Activated CD8-positive, alpha-beta memory T cell treated with anti-CD3 and anti-CD28 coated beads, Interleukin-2, amount 50 U/mL, for 4 hours (primary cell): ENCODE data around the gene RBMS1.

Source experiments
- DNase-seq: peaks from one replicate; pipeline ENCODE4 v3.0.0-alpha.2; 2020

The RBMS1 gene

DNA sequence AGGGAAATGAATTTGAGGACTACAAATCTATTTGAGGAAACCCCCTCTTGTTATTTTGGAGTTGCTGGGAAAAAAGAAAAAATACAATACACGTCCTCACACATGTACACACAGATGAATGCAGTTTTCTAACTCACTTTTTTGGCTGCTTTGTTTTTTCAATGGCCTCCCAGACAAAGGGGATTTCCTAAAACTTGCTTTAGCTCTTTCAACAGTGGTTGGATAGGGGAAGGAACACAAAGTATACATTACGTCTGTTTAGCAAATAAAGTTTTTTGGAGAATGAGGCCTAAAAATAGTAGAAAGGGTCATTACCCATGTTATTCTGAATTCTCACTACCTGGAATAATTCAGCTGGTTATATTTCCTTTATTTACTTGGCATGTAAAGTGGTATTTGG is 168.2 kb downstream of the RBMS1 start:
- no peak for DNase-seq

DNA sequence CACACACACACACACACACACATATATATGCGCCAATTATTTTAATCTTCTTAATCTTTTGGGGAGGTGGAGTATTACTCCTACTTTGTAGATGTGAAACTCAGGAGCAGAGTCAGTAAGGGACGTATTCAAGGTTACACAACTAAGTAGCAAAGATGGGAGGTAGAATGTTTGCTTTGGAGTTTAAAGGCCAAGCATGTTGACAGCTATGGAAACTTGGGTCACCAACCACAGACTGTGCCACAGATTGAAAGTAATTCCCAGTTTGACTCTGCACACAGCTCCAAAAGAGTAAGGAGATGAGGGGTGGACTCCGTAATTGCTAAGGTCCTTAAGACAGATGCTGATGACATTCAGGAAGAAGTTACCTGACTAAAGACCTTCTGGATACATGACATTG is 168.7 kb downstream of the RBMS1 start:
- DNase-seq, result no peak

DNA sequence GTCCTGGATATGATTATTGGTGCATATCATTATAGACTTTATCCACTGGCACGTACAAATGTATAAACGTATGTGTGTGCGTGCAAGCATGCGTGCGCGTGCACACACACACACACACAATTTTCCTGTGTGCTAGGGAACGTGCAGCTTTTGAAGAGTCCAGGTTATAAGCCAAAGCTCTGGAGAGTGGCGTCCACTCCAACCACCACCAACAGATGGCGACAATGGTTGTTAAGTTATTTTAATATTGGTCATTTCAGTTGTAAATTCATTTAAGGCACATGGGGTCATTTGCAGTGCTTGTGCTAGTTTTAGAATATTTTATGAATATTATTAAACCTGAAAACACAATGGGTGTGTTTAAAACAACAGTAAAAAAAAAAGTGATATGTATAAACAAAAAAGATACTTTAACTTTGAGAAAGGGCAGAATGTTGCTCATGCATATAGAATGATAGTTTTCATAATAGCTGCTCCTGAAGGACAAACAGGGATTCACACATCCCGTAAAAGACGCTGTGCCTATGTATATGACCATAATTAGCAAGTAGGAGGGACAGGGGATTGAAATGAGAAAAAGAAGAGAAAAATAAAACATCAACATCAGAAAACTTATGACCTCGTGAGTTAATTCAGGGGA is 169.3 kb downstream of the RBMS1 start:
- peak; percentile 41 for DNase-seq

DNA sequence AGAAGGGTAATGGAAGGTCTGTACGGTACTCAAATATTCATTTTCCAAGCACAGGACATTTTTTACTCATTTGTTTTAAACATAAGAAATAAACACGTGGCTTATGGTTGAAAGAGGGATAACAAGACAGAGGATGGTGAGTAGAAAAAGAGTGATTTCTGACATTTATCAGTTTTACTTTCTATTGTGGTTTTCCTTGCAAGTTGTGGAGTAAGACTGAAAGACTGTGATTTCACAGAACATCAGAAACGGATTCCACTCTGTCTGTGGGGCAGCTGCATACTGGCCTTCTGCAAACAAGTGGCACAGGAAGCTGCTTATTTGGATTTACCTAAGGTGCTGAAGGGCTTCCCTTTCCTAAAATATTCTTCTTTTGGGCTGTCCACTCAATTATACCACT is 171.3 kb downstream of the RBMS1 start:
- DNase-seq, result no peak

DNA sequence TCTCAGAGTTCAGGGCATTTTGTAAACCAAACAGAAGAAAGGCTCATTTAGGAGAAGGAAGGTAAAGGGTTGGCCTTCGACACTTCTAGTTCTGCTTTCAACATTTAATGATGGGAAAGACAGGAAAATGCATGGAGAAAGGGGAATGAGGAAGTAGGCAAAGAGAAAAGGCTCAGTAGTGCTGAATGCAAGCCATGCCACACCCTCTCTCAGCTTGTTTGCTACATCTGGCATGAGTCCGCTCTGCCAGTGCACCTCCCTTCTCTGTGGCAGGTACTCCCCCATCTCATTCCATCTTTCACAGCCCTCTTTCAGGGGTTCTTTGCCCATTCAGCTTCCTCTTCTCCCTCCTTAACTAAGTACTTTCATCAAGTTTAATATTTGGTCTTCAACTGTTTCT is 172.6 kb downstream of the RBMS1 start:
- no peak for DNase-seq

DNA sequence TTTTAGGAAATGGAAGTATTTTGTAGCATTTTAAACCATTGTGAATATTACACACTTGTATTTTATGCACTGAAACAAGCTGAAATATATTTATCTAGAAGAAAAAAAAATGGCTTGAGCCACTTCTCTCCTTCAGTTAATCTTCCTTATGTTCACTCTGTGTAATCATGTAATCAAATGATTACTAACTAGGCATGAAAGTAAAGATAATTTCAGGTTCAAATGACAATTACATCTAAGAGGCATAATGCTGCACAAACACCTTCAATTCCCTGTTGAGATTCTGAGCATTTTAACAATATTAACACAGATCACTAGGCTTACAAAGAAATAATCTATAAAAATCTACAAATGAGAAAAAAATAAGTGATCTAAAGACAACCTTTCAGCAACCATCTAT is 173.9 kb downstream of the RBMS1 start:
- DNase-seq, result no peak

DNA sequence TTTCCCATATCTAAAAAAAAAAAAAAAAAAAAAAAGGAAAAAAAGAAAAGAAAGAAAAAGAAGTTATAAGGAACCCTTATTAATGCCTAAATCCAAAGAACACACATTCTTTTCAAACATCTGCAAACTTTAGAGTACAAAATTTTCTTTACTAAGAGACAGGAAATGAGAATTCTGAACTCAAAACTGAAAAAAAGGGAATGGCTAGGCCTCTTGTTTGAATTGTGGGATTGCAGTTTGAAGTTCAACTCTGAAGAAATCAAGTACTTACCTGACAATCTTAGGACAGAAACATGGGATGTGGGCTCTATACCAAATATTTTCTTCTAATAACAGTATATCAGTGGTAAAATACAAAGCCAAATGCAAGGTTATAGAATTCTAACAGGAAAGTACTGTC is 175.4 kb downstream of the RBMS1 start:
- no peak for DNase-seq

DNA sequence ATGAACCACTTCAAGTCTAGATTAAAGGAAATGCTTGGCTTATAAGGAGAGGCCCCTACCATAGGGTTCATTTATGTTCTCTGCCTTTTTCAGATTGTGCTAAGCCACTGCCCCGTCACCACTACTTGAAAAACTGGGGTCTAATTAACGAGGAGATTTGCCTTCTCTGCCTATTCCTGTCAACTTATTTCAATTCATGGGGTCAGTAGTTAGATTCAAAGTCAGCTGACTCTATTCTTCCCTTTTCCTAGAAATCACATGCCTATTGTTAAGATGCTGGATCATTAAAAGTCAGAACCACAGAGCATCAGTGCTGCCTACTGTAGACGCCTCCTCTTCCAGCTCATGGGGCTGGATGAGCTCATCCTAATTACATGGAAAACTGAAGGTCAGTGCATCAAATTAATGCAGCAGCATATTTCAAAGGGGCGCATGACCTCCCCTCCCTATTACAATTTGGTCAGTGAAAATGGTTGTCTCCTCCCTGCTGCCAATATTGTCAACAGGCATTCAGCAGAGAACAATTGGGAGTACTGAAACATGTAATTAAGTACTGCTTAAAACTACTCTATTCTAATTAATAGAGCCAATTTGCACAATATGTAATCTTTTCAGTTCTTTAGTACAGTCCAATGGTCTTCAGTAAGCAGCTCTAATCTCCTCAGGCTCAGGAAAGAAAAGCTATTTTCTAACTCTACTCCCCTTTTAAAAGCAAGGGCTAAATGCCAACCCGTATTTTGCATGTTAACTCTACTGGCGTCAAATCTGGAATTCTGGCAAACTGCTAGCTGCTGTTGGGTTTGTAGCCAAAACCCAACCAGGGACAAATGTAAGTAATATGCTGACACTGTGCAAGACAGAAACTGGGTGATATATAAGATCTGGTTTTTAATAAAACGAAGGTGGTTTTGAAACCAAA is 176.2 kb downstream of the RBMS1 start:
- no peak for DNase-seq

DNA sequence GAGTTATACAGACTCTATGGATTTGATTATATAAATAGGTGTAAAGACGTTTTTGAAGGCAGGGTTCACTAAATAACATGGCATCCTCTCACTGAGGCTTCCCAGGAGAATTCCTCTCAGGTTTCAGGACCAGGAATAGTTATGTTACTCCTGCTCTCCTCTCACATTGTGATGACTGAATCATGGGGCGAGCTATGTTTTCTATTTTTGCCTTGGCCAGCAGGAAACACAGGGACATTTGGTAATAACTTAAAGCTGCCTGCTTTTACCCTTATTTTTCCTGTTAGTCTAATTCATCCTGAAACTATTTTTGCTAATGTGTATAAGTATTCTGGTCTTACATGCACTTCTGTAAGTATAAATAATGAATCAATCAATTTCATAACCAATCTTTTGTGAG is 178.3 kb downstream of the RBMS1 start:
- DNase-seq, result no peak

DNA sequence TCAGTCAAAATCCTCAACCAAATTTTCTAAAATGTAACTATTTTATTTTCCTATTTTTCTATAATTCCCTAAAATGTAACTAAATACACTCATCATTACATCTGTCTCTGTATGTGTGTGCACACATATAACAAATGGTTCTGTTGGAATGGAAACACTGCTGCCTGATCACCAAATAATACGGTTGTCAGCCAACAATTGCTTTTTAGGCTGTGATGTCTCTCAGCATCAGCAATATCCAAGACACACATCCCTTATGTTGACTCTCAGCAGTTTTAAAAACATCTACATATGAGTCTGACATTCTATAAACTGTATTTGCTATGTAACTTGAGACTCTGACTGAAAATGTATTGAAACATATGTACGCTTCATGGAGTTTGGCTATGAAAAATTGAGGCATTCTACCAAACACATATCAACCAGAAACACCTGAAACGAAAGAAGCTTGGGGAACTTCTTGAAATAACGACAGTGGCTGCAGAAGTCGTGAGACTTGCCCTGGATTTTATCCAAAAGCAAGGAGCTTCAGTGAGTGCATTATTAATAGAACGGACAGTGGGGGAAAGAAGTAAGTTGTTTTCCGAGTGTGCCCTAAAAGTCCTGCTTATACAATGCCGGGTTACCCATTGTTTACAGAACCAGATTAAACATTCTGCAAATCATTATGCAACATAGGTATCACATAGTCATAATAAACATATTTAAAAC is 183.3 kb downstream of the RBMS1 start:
- DNase-seq, result no peak

DNA sequence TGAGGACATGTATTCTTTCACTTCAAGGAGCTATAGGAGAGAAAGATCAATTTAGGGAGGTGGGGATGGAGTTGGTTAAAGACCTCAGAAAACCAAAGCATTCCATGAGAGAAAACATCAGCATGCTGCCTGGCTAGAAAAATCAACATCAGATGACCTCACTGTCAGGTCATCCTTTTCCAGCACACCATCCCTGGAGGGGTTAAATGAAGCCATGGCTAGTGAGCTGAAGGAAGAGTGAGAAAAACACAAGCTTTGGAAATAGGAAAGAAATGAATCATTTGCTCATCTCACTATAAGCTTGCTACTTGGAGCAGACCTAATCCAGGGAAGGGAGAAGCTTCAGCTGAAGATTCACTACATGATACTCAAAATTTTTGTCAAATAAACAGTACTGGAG is 184.0 kb downstream of the RBMS1 start:
- no peak for DNase-seq

DNA sequence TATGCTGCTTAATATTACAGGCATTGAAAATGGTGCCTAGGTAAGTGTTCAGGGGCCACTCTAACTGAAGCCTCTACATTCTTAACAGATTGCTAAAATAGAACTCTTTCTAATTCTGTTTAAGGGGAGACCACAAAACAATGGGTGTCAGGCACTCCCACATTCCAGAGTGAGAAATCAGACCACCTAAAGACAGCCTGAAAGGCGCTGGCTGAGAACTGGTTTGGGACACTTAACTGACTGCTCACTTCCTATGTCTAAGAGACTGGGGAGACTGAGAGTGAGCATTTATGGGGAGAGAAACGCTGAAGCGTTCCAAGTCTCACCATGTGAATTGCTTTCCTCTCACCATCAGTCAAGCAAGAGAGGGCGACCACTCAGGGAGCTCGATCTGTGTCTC is 184.7 kb downstream of the RBMS1 start:
- no peak for DNase-seq

DNA sequence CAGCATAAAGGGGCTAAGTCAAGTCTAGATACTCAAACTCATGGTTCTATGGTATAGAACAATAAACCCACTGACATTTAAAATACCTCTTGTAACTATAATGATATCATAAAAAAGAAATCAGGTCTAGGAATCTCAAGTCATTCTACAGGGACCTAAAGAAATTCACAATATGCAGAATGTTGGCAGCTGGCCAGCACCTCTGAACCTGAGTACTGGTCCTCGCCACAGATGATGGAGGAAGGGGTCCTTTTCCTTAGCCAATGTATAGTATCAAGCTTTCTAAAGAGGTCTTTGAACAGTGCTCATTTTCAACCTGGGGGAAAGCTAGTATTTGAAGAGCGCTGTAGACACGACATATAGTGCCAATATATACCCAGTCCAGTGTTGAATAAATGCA is 185.1 kb downstream of the RBMS1 start:
- DNase-seq, result no peak

DNA sequence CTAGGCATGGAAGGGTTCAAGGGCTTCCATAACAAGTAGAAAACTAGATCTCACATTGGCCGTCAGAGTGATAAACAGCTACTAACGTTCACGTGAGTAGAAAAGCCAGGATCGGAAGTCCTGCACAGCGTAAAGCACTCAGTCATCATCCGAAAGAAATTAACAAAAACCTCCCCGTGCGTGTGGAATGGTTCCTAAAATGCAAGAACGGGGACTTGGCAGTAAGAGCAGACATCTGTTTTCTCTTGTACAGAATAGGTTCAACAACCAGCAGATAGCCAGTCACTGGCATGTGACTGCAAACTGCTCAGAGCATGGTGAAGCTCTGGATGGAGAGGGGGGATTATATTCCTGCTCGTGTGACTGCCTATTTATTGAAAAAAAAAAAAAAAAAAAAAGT is 186.6 kb downstream of the RBMS1 start:
- DNase-seq, result no peak

DNA sequence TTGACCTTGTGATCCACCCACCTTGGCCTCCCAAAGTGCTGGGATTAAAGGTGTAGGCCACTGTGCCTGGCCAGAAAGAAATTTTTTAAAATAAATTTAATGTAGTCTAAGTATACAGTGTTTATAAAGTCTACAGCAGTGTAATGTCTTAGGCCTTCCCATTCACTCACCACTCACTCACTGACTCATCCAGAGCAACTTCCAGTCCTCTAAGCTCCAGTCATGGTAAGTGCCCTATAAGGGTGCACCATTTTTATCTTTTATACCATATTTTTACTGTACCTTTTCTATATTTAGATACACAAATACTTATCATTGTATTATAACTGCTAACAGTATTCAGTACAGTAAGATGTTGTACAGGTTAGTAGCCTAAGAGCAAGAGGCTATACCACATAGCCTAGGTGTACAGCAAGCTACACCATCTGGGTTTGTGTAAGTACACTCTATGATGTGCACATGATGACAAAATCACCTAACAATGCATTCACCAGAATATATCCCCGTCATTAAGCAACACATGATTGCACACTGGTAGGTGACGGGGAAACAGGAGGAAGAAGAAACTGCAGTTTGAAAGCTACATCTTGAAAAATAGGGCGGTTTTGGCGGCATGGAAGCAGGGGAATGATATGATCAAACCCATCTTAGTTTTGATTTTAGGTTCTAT is 188.4 kb downstream of the RBMS1 start:
- DNase-seq, result no peak

DNA sequence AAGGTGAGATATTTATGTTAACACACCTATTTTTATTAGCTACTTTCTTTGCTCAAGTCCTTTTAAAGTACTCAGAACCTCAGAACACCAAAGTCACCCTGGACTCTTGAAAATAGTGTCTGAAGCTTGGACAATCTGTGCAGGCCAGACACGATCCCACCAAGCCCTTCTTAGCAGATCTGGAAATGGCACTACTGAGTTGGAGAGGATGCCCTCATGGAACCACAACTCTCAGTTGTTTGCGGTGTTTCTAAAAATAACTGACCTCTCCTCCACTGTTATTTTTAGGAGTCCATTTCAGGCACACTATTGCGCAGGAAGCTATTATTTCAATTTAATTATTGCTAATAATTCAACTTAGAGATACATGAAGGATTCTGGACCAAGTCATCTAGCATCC is 190.1 kb downstream of the RBMS1 start:
- no peak for DNase-seq

DNA sequence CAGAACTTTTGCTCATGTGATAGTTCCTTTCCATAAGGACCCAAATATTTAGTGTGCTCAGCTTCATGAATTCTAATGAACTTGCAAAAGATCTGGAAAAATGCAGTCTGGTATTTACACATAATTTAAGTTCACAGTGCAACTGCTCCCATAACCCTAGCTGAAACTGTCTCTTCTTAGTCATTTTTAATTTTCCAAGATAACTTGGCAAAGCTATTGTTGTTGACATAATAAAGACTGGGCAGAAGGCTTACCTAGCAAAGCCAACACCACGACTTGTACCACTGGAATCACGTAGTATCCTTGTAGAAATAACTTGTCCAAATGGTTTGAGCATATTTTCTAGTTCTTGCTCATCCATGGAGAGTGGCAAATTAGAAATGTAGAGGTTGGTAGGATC is 190.5 kb downstream of the RBMS1 start:
- no peak for DNase-seq

DNA sequence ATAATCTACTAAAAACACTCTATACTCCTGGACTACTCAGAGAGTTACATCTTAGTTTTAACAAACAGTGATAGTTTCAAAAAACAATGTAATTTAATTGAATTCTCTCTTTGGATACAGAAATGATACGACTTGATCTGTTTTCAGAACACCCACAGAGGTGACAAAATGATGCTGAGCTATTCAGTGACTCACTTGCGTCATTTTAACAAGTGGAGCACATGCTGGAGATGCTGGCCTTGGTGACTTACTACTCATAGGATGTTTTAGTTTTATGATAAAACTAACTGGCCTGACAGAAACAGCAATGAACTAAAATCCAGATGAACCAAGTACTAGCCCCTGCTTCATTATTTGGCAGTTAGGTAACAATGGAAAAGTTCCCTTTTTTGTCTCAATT is 192.2 kb downstream of the RBMS1 start:
- DNase-seq, result no peak

DNA sequence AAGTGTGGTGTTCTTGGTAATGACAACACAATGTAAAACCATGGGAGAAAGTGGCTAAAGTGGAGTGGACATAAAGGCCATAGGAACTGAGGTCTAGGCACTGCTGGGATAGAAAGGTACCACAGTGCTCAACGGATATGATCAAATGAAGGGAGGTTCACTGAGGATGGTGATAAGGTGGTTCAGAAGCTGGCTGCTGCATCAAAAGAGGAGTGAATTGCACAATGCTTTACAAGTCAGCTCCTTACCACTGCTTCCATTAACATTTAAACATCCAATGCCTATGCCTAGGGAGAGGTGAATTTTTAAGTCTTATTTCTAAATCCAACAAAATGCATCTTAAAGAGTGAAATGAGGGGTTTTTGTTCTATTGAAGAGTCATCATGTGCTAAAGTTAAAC is 193.4 kb downstream of the RBMS1 start:
- no peak for DNase-seq

DNA sequence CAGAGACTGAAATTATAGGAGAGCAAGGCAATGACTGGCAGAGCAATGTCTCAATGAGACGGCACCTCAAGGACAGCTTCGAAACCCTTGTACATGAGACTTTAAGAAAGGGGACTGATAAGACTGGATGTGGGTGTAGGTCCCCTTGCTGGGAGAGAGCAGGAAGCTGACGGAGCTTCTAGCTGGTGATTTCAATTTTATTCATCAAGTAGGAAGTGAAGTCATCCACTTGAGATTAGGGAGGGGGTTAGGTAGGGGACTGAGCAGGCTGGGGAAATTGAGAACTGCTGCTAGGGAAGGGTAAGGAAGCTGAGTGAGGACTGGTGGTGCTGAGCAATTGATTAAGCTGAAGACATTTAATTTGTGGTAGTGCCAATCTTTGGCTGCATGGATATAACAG is 194.1 kb downstream of the RBMS1 start:
- no peak for DNase-seq

DNA sequence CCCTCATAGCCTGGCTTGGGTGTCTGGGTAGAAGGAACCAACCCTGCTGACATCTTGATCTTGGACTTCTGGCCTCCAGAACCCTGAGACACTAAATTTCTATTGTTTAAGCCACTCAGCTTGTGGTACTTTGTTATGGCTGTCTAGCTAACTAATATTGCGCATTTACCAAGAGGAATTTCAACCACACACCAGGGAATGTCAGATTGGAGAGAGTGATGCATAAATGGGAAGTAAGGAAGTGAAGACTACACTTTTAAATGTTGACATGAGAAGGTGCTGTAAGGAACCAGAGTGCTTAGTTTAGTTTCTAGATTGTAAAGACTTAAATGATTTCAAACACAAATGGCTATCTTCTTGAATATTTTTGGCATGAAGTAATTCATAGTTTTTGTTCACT is 194.6 kb downstream of the RBMS1 start:
- no peak for DNase-seq

DNA sequence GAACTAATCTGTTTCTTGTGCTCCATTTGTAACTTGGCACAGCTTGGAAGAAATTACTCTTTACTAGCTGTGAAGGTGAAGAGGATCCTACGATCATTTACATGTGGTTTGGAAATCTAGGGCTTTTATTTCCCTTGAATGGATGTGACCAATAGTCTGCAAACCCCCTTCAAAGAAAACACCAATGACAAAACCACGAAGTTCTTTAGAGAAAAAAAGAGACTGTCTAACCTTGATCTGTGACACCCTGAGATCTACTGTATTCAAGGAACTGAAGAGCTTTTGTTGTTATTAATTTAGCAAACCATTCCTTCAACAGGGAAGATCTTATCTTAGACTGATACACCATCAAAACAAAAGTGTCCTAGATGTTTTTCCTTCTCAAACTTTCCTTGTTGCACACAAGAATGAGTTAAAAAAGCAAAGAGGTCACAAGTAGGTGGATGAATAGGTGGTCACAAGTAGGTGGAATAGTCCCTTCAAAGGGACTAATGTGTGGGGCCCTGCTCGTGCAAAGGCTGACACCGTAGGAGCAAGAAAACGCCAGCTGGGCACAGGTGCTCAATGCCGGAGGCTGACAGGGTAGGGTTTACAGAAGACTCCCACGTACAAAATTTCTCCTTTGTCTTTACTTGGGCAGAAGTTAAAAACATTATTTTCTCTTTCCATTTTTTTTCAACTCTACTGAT is 197.9 kb downstream of the RBMS1 start:
- no peak for DNase-seq

DNA sequence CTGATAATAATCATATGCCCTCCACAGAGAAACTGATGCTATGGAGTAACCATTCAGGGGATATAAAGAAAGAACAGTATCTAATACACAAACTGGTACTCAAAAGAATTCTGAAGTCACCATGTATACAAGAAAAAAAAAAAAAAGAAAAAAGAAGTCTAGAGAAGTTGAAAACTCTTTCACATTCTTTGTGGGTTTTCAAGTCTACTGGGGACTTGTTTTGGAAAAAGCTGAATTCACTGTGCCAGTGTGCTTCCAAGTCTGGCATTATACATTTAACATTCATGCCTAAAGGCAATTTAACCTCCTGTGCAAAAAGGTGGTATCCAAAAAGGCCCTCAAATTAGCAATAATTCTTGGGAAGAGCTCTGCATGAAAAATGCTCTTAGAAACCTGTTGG is 198.7 kb downstream of the RBMS1 start:
- no peak for DNase-seq
